ENCODE results near the gene ESRP2.

The ESRP2 gene

DNA sequence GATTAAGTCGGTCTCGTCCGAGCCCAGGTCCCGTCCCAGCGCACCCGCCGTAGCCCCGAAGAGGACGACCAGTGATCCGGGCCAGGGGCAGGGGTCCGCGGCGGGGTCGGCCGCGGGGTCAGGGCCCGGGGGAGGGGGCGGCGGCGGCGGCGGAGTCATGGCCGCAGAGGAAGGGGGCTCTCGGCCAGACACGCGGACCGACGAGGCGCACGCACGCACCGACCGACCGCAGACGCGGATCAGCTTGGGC lies at the start of gene ESRP2:
Gene ESRP2 (minus strand): TSS at position 241 of the 250 bp plus-strand sequence. CDS start 82 bp downstream, at position 159.
- FAIRE-seq, result no peak

DNA sequence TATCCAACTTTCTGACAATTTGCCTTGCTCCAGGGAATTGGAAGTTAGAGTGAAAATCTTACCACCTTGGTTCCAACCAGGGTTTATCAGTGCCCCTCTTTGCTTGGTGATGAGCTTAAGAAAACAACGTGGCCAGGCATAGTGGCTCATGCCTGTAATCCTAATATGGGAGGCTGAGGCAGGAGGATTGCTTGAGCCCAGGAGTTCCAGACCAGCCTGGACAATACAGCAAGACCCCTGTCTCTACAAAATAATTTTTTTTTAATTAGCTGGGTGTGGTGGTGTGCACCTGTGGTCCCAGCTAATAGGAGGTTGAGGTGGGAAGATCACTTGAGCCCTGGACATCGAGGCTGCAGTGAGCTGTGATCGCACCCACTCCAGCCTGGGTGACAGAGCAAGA lies 49.8 kb upstream of the ESRP2 start:
- FAIRE-seq, result no peak

DNA sequence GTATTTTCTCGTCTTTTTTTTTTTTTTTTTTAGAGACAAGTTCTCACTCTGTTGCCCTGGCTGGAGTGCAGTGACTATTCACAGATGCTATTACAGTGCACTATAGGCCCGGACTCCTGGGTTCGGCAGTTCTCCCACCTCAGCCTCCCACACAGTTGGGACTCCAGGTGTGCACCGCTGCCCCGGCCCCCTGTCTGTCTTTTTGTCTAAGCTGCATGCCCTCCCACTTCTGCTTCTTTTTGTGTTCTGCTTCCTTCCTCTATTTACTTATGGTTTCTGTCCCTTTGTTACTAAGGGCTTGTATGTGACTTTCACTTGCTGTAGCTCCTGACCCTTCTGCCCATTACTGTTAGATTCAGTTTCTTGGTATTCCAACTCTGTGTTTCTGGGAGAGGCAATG lies 48.9 kb upstream of the ESRP2 start:
- no peak for FAIRE-seq

DNA sequence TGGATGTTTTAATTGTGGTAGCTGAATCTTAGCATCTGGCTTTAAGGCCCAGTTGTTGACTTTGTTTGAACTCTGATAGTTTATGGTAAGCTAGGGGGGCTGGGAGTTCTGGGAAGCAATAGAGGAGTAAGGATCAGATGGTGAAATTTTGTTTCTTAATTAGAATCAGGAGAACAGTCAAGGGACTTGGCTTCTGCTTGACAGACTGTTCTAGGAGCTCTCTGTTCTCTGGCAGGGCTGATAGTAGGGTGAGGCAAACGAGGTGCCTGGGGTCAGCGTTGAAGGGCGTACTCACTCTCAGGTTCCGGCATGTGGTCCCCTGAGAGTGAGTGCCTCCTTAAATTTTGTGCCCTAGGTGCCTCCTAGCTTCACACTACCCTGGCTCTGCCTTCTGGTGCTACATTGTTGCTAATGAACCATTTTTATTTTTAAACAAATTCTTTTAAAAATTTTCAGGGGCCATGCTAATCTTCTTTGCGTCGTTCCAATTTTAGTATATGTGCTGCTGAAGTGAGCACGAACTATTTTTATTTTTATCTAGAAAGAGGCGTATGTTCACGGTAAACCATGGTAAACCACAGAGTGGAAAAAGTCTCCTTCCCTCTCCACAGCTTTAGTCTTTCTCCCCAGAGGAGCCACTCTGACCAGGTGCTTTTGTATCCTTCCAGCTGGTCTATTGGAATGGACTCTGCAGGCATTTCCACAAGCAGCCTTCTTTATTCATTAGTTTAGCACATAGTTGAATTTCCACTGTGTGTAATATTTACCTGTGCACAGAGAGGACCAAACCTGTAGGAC lies 48.1 kb upstream of the ESRP2 start:
- no peak for FAIRE-seq

DNA sequence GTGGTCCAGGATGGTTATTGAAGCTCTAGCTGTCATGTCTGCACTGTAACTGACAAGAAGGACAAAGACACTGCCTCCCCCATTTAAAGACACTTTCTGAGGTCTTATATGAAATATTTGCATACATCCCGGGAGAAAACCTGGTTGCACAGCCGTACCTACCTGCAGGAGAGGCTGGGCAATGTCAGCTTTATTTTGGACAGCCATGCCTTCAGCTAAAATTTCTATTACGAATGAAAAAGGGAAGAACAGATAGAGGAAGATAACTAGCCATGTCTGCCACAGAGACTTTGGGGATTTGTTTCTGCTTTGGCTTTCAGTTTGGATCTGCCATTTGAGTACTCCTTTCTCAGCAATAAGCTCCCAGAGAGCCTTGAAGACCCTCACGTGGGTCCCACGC lies 47.4 kb upstream of the ESRP2 start:
- FAIRE-seq, result no peak

DNA sequence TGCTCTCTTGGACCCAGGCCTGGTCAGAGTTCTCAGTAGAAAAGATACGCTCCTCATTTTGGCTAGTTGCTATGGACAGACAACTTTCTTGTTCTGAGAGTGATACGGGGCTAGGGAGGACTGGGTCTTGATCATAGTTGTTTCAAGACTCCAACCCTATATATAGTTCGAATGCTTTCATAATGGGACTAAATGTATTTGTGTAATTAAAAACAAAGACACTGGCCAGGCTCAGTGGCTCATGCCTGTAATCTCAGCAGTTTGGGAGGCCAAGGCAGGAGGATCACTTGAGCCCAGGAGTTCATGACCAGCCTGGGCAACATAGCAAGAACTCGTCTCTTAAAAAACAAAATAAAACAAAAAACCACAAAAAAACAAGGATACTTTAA lies 46.1 kb upstream of the ESRP2 start:
- FAIRE-seq, result no peak

DNA sequence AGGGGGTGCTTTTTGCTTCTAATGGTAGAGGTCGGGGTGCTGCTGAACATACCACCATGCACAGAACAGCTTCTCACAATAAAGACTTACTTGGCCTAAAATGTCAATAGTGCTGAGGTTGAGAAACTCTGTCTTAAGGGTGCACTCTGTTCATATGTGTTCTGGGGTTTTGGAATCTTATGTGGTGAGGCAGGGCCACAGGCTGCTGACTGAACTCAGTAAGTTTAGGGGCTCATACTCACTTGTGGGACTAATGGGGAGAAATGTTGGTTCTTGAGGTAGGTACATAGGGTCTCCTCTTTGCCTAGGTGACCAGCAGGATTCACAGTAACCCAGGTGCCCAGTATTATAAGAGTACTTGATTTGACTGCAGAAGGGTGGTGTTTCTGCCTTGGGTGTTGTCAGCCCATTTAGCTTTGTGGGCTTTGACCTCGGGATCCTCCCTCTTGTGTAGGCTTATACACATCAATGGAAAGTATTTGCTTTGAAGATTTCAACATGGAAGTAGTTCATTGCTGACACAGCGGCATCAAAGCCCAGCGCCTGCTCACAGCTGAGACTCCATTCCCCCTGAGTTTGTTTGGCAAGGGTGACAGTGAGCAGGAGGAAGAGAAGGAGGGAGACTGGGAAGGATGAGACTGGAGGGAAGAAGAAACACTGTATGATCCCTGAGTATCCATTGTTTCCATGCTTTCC lies 45.6 kb upstream of the ESRP2 start:
- FAIRE-seq, result no peak

DNA sequence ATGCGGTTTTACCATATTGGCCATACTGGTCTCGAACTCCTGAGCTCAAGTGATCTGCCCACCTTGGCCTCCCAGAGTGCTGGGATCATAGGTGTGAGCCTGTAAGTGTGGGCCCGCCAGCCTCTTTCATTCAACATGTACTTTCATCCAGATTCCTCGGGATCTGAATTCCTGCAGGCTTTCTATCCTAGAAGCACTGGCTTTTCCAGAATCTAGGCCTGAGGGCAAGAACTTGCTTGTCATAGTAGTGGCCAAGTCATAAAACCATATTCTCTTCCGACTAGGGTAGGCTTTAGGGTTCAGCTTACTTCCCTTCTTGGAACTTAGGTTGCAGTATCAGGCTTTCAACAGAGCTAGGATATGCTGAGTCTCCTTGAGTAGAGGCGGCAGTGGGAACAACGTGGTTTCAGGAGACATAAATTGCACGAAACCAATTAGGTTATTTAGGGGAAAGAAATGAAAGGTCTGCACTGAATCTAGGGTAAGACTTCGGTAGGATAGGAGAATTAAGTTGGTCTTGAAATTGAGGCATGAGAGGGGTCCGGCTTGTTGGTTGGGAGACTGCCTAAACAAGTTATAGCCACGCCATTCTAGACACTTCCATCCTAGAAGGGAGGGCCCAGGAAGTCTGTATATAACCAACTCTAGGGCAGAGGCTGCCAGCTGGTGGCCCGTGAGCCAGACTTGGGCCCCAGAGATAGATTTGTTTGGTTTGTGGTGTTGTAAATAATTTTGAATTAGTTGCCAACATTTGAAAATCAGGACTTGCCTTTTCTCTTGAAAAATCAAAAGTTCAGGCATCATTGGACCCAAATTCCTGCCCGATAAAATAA lies 44.0 kb upstream of the ESRP2 start:
- FAIRE-seq, result no peak

DNA sequence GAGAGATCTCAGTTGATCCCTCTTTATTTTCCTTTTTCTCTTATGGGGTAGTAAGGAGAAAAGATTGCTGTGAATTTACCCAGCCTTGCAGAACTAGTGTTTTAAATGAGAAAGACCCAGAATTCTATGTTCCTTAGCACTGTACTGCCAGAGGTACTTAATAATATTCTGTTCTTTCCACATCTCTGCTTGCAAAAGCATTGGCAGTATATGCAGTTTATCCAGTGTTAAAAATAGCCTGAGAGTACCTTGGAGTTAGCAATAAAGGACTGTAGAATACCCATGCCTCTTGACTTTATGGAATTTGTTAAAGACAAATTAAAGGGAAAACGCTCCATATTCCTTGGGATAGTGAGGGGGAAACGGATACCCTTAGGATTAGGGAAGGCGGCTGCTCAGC lies 40.3 kb upstream of the ESRP2 start:
- FAIRE-seq, result no peak

DNA sequence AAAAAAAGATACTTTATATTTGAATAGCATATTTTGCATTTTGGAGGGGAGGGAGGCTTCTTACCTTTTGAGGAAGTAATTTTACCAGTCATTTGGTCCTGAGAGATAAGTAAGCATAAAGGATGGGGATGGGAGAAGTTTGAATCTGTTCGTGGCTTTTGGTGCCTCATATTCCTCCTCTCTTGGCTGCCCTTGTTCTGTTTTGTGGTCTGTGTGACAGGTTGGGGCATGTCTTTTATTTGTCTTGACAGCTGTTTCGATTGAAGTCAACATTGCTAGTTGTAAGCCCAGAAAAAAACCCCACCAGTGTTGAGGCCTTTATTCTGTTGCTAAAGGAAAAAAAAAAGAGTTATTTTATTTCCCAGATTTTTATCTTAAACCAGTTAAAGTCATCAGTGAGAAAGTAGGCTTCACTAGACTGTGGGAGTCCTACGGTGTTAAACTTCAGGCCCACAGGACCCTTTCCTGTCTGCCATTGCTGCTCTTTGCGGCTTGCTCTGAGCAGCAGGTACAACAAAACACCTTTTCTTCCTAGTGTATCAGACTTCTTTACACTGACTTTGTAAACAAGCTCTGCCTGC lies 39.8 kb upstream of the ESRP2 start:
- no peak for FAIRE-seq

DNA sequence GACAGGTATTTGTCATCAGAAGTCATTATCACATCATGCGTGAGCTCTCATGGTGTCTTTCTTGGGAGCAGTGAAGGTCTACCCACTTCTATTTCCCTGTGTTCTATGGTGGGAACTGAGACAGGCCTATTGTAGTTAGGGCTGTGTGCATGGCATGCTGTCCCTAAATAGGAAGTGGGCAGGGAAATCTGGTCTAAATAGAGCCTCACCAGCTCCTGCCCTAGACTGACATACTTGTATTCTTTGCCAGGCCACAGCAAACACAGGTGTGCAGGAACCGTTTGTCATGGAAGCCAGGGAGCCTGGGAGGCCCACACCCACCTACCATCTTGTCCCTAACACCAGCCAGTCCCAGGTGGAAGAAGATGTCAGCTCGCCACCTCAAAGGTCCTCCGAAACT lies 38.5 kb upstream of the ESRP2 start:
- FAIRE-seq, result no peak

DNA sequence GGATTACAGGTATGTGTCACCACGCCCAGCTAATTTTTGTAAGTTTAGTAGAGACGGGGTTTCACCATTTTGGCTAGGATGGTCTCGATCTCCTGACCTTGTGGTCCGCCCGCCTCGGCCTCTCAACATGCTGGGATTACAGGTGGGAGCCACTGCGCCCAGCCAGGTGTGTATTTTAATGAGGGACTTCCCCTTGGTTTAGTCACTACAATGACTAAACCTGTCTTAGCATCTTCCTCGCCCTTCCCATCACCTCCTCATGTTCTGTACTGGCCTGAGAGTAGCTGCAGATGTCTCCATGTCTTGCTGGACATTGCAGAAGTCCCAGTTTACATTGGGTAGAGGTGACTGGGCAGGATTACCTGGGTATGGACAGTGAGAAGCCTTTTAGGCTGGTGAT lies 38.0 kb upstream of the ESRP2 start:
- no peak for FAIRE-seq

DNA sequence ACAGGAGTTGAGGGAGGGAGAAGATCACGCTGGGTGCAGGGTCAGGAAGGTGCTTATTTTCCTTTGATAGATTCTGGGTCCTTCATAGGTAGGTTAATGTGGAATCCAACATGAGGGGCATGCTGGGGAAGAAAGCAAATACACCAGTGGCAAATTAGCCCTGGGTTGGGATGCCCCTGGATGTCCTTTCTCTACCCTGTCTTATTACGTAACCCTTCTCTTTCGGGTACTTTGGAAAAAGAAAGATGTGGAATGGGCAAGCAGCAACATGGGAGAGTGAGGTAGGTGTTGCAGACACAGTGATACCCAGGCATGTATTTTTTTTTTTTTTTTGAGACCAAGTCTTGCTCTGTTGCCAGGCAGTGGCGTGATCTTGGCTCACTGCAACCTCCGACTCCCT lies 37.5 kb upstream of the ESRP2 start:
- FAIRE-seq, result no peak

DNA sequence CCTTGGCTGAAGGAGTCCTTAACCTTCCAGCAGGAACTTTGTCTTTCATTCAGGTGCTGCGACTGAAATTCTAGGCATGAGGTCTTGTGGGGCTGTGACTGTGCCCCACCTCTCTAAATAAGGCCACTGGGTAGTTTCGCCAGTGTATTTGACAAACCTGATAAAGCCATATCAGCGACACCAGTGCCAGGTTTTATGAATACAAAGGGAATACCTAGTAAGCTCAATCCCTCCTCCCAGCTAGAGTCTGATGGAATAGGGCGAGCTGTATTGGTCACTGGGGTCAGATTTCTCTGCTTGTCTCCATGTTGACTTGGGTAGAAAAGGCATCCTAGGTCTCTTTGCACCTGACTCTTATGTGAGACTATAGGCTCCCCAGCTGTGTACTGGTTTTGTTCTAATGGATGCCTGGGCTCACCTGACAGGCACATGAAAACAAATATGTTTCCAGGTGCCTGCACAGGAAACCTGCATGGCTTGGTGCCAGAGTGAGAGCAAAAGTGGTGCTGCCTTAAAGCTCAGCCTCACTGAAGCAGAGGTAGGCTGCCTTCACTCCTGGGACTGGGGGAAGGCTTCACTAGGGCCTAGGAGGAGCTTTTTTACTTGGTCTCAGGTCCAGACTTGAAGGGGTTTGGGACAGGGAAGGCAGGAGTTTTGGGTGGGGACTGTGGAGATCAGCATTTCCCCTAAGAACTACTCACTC lies 36.7 kb upstream of the ESRP2 start:
- no peak for FAIRE-seq

DNA sequence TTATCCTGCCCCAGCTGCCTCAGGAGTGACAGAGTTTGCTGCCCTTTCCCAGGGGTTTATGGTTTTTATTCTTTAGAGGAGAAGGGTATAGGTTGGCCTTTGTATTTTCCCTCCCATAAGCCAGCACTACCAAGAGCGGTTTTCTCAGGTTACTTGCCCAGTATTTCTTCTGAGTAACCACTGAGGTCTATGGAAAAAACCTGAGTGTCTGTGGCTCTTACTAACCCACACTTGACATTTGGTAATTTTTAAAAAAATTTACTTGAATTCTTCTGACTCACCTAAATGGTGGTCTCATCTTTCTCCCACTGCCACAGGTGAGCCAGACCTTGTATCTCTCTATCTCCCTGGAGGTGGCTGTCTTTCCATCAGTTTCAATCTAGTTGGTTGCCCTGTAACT lies 34.4 kb upstream of the ESRP2 start:
- FAIRE-seq, result no peak

DNA sequence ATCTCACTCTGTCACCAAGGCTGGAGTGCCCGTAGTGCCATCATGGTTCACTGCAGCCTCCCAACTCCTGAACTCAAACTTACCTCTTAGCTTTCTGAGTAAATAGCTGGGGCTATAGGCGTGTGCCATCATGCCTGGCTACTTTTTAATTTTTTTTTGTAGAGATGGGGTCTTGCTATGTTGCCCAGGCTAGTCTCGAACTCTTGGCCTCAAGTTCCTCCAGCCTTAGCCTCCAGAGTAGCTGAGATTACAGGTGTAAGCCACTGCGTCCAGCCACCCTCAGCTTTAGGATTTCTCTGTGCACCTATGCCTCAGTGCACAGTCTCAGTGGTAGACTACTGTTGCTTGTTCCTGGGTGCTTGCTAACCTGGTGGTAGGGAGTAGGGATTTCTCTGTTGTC lies 33.9 kb upstream of the ESRP2 start:
- no peak for FAIRE-seq

DNA sequence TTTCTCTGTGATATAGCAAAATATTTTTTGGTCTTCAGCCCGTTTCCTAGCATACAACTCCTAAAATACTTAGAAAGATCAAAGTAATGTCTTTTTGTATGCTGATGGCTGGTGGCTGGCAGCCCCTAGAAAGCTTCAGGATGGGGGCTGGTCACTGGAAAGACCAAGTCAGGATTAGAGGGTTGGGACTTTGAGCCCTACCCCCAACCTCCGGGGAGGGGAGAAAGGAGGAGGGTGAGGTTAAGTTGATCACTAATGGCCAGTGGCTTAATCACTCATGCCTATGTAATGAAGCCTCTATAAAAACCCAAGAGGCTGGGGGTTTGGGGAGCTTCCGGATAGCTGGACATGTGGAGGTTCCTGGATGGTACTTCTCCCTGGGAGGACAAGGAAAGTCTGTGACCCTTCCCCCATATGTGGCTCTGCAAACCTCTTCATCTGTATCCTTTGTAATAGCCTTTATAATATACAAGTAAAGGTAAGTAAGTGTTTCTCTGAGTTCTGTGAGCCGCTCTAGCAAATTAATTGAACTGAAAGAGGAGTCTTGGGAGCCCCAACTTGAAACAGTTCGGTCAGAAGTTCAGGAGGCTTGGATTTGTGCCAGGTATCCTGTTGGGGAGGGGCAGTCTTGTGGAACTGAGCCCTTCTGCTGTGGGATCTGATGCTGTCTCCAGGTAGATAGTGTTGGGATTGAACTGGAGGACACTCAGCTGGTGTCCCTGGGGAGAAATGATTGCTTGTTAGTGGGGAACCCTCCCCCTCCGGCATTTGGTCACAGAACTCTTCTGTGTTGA lies 31.9 kb upstream of the ESRP2 start:
- FAIRE-seq, result no peak

DNA sequence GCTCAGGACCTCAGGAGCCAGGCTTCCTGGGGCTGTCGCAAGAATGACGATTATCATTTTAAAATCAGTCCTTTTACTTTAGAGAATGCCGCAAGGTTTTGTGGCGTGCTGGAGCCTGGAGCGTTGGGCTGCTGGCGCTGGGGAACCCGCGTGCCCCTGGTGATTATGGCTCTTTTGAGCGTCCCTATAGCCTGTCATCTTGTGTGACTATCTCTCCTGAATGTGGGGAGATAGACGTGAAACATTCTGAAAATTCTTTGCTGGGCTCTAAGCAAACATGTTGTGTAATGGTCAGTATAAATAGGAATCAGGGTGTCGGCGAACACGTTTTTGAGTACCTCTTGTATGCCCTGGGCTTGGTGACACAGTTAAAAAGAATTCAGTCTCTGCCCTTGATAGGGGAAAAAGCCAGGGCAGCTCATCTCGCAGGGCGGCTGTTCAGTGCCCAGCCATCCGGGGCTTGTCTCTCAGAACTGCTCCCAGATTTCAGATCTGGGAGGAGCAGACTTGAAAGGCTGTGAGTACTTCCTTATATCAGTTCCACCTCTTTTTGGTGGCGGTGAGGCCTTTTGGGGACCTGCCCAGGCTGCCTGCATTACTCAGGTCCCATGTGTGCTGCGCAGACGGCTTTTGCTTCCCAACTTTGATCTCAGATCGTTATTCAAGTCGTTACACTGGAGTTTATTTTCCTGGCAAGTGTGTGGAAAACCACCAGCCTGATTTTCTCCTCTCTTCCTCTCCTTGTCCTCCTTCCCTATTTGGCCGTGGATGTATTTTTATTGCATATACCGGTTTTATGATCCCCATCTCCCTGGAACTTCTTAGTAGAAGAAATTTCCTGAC lies 29.4 kb upstream of the ESRP2 start:
- no peak for FAIRE-seq

DNA sequence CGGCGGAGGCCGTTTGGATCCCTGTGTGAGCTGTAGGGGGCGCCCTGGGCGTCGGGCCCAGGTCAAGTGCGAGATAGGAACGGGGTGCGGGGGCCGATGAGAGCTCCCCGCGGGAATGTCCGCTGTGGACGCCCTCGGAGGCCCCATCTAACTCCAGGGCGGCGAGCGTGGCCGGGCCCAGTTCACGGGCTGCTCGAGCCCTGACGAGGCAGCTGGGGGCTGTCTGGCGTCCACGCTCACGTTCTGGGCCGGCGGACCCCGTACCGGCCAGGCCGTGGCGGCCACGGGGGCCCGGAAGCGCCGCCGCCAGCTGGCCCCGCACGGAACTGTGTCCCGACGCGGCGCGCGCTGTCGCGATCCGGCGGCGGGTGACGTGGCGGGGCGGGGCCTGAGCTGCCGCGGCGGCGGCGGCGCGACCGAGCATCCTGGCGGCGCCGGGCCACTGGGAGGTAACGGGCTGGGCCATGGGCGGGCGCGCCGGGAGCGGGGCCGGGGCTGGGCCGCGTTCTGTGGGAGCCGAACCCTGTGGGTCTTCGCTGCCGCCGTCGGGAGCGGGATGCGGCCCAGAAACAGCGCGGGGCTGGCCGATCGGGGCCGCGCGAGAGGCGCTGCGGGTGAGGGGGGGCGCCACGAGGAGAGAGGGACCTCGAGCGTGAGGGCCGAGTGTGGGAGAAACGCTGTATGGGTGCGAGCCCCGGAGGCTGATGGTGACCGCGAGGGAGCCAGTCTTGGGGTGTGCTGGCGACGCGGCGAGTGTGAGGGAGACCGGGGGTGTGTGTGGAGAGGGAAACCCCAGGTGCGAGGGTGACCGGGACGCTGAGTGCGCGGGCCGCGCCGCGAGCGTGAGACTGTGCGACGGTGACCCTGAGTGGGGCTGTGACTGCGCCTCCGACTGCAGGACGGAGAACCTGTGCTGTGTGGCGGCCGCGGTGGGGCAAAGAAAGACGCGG lies 28.5 kb upstream of the ESRP2 start, which contains the start of gene SLC7A6:
Gene SLC7A6 (plus strand): TSS at position 399 of the 950 bp plus-strand sequence. CDS start 10,201 bp downstream, outside the sequence.
- no peak for FAIRE-seq

Data from colon (tissue), 2 donors.